ENCODE measurements around the gene SYPL1.

The SYPL1 gene

GRCh38 chr7:106052681-106053080 lies 59.4 kb downstream of the SYPL1 start:
- no peak overlapping the region for H3K4me3 ChIP-seq (ENCODE audit: low read depth, low read length)
- TF ChIP-seq CTCF (IDR thresholded peaks at IDR 0.05; ENCODE audit: borderline replicate concordance, insufficient read depth, low read depth, low read length), result no peak

DNA sequence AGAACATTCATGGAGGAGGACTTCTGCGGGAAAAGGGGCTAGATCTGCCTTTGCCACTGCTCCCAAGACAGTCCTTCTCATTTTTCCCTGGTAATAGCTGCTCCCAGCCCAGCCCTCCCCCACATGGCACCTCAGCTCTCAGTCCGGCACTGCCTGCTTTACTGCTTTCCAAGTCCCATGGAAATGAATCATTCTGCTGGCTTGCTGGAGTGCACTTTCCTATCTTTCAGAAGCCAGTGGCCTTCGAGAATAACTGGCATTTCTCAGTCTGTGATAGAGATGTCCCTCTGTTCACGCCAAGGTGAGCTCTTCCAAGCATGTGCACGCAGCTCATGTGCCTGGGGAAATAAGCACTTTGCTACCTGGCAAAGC lies 61.4 kb downstream of the SYPL1 start:
- no peak for TF ChIP-seq CTCF (IDR thresholded peaks at IDR 0.05; ENCODE audit: borderline replicate concordance, insufficient read depth, low read depth, low read length)

DNA sequence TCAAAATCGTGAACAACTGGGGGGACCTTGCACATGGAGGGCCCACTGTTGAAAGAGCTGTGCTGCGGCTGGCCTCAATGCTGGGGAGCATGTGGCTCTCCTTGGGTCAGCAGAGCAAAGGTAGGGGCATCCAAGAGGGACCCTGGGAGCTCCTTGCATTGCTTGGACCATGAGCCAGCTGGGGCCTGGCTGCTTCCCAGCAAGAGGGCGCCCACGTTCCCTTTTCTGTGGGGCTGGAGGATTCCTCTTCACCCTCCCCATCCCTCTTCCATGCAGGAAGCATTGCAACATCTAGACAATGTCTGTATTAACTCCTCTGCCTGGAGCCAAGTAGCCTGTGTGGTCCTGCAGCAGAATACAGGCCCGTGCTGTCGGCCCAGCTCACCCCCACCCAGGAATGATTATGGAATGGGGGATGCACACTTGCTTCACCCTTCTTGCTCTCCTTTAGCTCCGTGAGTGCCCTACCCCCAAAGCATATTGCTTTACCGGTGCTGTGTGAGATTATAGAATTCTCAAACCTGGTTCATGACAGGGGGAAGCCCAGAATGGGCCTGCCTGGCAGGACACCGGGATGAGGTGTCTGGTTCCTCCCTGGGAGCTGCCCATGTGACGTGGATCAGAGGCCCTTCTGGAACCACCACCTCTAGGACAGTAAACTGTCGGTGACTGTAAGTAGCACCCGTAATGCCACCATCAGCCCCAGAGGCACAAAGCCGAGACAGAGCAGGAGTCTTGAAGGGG lies 61.9 kb downstream of the SYPL1 start:
- H3K4me3 ChIP-seq (ENCODE audit: low read depth, low read length), result no peak overlapping the region
- no peak for TF ChIP-seq CTCF (IDR thresholded peaks at IDR 0.05; ENCODE audit: borderline replicate concordance, insufficient read depth, low read depth, low read length)

More for the DNA sequence above, 61.4 kb downstream of the SYPL1 start:
- no peak overlapping the region for H3K4me3 ChIP-seq (ENCODE audit: low read depth, low read length)

GRCh38 chr7:106049139-106049752 lies 62.9 kb downstream of the SYPL1 start:
- no peak for TF ChIP-seq CTCF (IDR thresholded peaks at IDR 0.05; ENCODE audit: borderline replicate concordance, insufficient read depth, low read depth, low read length)
- H3K4me3 ChIP-seq (ENCODE audit: low read depth, low read length), result no peak overlapping the region

- H3K4me3 ChIP-seq (ENCODE audit: low read depth, low read length), result no peak overlapping the region
- TF ChIP-seq CTCF (IDR thresholded peaks at IDR 0.05; ENCODE audit: borderline replicate concordance, insufficient read depth, low read depth, low read length), result no peak
Measured at GRCh38 chr7:106048706-106049020, 63.4 kb downstream of the SYPL1 start.

DNA sequence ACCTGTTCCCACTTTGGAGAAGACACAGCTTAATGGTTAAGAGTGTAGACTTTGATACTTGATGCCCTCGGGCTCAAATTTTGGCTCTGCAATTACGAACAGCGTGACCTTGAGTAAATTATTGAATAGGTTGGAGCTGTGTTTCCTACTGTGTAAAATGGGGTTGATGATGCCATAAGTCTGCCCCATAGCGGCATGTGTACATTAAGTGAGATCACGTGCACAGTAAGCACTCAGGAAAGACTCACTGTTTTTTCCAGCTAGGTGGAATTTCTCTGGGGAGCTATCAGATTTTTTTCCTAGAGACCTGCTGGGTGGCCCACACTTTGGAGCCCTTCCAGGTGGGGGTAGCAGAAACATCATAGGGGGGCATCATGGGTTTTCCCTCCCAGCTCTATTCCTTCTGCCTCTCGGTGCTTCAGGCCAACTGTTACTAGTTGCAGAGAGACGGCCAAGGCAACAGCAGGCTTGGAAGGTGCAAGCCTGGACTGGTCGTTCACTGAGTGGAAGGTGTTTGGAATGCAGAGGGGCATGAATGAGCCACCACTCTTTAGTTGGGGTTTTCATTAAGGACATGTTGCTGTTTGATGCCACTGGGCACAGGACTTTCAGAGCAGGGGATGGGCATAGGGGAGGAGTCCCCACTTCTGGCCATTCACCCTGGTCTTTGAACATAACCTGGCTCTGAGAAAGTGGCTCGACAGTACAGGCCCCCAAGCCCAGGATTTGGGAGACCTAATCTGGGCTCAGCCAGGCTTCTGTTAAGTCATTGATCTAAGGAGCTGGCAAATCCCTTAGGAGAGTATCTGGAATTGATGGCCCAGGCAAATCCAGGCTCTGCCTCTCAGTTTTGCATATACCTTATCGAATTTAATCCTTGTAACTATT lies 64.0 kb downstream of the SYPL1 start:
- TF ChIP-seq CTCF (IDR thresholded peaks at IDR 0.05; ENCODE audit: borderline replicate concordance, insufficient read depth, low read depth, low read length), result no peak
- no peak overlapping the region for H3K4me3 ChIP-seq (ENCODE audit: low read depth, low read length)

All from GM12875 (cell line).